CD4-positive, alpha-beta T cell treated with Interferon alpha-2 for 1 hour (primary cell): ENCODE data around the gene SNAPC3.
A peak's percentile ranks its signal among the peaks of the same experiment; 100 is the strongest.
"Not testable (repeated sequence)": the region's sequence is repeated elsewhere in the genome, so short reads cannot be mapped to it uniquely, and the experiment has no call there.

Experiments
- DNase-seq, 2 donors: peaks; one replicate each; pipeline ENCODE4 v3.0.0-alpha.2; 2020 to 2022

The SNAPC3 gene

DNA sequence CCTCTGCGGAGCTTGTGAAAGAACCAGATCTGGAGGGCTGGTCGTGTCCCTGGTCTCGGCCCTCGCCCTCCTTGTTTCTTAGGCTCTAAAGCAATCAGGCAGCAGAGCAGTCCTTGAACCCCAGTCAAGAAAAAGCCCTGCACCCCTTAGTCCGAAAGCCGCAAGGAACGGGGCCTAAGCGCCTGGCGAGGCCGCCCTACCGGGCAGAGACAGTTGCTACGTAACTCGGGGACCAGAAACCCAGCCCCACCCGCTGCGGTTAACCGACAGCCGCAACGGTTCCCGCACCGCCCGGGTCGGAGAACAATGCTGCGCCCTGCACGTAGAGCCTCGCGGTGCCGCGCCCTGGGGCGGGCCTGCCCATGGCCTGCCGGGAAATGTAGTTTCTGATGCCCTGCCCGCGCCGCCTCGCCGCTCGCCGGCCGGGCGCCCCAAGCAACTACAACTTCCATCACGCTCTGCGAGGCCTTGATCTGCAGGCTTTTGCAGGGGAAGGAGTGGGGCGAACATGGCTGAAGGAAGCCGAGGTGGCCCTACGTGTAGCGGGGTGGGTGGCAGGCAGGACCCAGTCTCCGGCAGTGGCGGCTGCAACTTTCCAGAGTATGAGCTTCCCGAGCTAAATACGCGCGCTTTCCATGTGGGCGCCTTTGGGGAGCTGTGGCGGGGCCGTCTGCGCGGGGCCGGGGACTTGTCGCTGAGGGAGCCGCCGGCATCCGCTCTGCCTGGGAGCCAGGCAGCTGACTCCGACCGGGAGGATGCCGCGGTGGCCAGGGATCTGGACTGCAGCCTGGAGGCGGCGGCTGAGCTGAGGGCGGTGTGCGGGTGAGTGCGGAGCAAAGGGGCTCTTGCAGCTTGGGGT lies at the start of gene SNAPC3:
Gene SNAPC3 (plus strand): TSS at position 505 of the 859 bp plus-strand sequence. CDS start 4 bp downstream, at position 509.
- DNase-seq = peak; percentile 92 to 95

DNA sequence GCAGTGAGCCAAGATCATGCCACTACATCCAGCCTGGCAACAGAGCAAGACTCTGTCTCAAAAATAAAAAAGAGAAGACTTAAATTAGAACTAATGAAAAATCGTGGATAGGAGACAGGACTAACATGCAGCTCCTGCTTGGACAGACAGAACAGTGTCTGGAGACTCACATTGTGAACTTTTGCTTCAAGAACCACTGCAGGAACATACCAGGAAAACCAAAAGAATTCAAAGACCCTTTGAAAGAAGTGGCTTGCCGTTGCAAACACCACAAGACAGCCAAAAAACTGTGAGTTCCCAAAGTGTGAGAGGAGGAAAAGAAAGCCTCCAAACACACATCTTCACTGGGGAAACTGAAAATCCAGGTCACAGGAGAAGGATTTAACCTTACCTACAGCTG lies 48.8 kb upstream of the SNAPC3 start:
- no peak for DNase-seq

DNA sequence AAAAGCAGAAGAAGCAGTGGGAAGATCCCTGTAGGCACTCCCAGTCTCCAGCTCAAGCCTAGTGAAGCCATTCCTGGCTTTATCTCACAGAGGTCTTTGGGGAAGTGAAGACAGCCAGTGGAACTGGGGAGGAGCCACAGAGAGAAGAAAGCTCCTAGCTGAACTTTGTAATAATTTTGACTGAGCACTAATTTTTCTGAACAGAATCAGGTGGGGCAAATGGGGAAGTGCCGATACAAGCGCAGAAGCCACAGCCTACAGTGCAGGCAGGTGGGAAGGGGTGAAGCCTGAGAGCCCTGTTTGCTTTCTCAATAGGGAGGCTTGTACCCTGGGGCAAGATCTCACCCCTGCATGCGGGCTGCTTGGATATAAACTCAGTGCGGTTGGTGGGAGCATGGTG lies 48.4 kb upstream of the SNAPC3 start:
- DNase-seq = no peak

DNA sequence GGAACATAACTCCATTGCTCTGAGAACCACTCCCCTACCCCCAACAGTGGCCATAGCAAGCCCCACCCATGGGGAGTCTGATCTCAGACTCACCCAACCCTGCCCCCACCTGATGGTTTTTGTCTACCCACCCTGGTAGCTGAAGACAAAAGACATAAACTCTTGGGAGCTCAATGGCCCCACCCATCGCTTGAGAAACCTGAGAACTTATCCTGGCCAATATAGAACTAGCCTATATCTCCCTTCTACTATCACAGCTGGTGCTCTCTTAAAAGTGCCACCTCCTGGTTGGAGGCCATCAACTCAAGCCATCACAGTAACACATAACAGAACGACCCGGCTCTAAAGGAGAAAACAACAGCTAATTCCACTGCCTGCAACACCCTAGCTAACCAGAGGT lies 47.9 kb upstream of the SNAPC3 start:
- no peak for DNase-seq

DNA sequence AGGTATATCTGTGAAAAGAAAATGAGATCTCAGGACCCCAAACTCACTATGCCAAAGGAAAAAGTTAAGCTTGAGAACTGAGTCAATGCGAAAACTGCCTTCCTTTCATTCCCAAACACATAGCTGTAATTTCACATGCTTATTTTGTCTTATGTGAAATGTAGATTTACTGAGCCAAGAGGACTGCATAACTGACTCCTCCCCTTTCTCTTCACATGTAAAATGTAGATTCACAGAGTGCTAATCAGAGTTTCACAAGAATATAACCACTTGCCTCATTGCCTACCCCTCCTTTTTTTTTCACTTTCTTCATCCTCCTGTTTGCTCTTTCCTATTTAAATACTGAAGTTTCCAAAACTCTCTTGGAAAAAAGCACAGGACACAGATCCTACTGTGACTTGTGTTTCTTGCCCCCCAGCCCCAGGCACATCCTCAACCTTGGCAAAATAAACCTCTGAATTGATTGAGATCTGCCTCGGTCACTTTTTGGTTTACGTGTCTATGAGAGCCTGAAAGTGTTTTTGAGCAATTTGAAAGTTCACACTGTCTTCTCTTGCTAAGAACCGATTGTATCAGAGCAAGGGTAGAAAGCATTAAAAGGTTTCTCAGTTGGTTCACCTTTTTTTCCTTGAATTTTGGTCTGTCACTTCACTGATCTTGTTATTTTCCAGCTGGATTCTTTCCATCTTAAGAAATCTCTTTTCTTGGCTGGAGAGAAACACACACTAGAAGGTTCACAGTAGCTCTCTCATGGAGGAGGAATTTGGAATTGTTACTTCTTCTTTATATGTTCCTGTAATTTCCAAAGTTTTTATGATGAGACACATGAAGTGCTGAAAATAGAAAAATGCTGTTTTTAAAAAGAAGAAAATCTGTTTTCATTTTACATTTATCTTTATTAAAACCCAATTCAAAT lies 44.8 kb upstream of the SNAPC3 start:
- DNase-seq = no peak

DNA sequence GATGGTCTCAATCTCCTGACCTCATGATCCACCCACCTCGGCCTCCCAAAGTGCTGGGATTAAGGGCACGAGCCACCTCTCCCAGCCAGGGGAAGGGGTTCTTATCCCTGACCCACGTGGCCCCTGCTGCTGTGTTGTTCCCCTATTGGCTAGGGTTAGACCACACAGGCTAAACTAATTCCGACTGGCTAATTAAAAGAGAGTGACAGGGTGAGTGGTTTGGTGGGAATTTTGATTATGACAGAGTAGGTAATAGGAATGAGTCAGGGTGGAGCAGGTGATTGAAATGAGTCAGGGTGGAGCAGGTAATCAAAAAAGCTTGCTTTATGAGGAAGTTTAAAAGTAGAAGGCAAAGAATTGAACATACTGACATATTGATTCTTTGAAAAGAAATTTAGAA lies 43.4 kb upstream of the SNAPC3 start:
- not testable (repeated sequence) for DNase-seq

DNA sequence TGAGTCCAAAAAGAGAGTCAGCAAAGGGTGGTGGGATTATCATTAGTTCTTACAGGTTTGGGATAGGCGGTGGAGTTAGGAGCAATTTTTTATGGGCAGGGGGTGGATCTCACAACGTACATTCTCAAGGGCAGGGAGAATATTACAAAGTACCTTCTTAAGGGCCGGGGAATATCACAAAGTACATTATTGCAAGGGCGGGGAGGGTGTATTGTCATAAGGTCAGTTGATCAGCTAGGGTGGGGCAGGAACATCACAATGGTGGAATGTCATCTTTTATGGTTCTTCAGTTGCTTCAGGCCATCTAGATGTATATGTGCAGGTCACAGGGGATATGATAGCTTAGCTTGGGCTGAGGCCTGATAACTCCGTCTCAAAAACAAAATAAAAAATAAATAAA lies 42.8 kb upstream of the SNAPC3 start:
- DNase-seq = not testable (repeated sequence)

DNA sequence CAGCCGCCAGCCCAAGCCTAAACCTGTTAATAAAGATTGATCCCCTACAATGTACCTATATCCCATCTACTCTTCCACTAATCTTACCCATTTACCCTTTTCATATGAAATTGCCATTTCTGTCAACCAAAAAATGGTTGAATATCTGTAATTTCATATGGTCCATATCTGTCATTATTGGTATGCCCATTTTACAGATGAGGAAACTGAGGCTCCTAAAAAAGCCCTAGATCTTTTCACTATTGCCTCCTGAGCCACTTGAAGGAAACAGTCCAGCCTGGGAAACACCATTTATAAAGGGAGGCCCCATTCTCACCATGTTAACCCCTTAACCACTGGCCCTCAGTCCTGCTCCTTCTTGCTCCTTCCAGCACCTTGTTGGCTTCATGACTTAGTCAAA lies 41.2 kb upstream of the SNAPC3 start:
- no peak for DNase-seq

DNA sequence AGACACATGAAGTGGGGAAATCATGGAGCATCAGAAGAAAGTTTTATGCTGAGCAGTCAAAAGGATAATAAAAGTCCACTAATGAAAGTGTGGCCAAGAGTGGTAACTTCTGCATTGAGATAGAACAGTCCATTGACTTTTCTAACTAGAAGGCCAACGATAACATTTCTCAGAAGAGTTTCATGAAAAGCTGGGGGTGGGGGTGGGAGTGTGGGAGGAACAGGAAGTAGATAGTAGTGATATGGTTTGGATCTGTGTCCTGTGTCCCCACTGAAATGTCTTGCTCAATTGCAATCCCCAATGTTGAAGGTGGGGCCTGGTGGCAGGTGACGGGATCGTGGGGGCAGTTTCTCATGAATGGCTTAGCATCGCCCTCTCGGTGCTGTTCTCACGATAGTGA lies 36.2 kb upstream of the SNAPC3 start:
- DNase-seq = no peak

DNA sequence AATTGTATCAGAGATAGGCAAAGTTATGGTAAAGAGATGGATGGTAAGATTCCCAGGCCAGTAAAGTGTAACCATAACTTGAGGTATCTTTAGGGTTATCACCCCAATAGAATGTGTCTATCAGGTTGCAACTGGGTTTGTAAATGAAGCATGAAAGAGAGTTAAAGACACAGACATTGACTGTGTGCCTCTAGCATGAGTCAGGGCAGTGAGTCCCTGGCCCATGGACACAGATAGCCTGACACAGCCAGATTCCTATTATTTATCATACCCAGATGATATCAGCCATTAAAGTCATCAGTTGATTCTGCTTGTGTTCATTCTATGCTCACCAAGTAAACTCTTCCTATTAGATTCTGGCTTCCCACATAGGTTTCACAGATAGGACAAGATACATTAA lies 33.5 kb upstream of the SNAPC3 start:
- no peak for DNase-seq

DNA sequence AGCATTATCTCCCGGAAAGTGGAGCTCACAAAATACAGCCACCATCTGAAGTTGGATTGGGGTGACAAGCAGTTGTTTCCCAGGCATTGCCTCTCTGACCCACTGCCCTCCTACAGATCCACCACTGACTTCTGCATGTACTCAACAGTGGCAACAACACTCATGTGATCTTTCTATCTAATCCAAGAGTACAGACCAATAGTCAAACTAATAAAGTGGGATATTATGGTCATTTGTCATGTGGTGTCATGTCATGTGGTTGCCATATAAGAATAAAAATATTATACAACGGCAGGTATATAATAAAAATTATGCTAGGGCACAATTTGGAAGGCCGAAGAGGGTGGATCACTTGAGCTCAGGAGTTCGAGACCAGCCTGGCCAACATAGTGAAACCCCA lies 33.0 kb upstream of the SNAPC3 start:
- DNase-seq = no peak

DNA sequence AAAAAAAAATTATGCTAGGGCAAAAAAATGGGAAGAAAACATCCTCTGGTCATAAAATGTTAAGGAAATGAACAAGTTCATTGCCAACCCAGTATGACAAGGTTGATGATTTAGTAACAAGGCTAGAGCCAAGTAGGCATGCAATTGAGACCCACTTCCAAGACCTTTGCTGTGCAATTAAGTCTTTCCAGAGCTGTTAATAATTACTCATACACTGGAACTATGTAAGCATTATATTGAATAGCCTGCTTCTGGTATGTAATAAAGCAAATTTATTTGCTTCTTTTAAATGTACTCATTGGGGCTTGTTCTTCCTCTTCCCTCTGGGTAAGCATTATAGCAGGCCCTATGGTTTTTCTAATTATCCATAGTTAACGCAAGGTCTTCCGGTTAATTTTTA lies 32.5 kb upstream of the SNAPC3 start:
- DNase-seq = no peak

DNA sequence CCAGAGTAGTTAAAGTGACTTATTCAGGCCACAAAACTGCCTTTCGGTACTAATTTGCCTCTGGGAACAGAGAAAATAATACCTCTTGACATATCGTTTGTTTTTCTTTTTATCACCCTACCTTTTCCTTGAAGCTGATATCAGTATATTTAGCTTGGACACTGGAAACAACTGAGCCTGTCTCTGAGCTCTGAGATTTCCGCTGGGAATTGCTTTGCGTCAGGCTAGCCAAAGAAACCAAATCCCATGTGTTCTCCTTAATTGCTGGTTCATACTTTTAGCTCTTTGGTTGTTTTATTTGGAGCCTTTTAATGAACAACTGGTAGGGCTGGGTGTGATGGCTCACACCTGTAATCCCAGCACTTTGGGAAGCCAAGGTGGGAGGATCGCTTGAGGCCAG lies 30.3 kb upstream of the SNAPC3 start:
- no peak for DNase-seq

DNA sequence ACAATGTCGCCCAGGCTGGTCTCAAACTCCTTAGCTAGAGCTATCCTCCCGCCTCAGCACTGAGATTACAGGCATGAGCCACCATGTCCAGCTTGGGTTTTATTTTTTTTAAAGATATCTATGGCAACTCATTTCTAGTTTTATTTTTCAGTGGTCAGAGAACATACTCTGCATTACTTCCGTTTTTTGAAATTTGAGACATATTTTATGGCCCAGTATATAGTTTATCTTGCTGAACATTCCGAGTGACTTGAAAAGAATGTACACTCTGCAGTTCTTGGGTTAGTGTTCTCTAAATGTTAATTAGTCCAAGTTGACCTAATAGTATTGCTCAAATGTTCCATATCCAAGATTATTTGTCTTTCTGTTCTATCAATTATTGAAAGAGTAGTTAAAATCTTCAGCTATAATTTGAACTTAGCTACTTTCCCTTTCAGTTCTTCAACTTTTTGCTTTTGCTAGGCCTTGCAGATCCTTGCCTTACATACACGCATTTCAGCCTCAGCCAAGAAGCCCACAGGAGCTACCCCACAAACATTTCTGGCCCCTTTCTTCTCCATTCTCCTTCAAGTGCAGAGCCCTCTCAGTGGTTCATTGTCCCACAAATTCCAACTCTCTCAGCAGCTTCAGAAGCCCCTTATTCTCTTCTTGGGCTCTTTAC lies 22.3 kb upstream of the SNAPC3 start:
- no peak for DNase-seq

DNA sequence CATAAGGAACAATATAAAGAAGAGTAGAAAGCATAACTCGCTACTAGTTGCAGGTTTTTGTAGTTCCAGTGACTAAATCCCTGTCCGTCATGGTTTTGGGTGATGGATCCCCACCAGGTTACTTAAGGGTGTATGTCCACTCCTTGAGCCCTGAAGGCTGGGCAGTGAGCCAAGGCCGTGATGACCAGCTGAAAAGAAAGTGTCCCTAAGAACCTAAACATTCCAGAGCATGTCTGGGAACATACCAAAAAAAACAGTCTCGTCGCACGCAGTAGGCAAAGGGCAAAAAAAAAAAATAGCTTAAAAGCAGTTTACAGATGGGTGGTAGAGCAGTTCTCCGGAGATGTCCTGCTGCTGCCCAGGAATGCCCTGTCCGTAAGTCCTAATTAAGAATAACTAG lies 21.4 kb upstream of the SNAPC3 start:
- no peak for DNase-seq

DNA sequence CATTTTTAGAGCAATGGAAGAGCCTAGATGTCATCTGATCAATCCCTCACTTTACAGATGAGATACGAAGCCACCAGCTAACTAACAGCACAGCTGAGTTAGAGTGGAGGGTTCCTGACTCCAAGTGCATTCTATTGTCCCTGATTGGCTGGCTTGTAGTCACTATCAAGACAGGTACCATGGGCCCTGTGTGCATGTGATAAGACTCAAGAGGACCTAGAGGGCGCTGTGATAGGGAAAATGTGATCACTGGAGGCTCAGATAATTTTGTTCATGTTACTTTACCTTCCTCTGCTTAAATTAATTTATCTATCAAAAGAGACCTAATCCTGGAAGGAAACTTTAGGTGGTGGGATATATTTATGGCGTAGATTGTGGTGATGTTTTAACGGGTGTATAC lies 19.5 kb upstream of the SNAPC3 start:
- DNase-seq = peak in 1 of 2 donors; percentile 36

DNA sequence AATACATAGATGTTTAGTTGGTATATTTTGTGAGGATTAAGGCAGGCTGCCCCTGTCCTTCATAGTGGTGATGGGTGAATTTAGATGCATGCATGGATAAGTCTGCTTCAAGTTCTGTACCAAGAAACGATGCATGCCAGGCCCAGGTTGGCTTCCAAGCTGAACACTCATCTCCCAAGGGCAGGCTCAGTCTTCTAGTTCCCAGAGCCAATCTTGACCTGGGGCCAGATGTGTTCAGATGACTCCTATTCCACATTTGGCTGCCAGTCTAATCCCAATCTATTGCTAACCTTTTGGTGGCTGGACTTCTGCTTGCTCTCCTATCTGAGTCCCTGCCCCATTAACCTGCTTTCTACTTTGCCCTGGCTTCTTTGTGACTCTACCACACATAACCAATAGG lies 18.5 kb upstream of the SNAPC3 start:
- no peak for DNase-seq

DNA sequence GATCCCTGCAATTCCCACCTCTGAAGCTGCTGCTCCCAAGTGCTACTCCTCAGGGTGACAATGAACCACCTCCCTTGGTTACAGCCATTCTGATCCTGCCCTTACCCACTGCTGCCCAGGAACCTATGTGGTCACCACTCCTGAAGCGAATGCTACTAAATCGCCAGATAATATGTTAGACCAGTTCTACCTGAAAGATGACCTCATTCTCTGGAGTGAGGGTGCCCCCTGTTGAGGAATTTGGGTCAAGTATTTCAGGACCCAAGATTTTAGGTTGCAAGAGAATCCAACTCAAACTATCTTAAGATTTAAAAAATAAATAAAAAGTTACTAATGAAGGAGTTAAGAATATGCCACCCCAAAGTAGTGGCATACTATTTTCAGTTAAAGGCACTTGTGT lies 5.8 kb upstream of the SNAPC3 start:
- DNase-seq = peak; percentile 32 to 64

DNA sequence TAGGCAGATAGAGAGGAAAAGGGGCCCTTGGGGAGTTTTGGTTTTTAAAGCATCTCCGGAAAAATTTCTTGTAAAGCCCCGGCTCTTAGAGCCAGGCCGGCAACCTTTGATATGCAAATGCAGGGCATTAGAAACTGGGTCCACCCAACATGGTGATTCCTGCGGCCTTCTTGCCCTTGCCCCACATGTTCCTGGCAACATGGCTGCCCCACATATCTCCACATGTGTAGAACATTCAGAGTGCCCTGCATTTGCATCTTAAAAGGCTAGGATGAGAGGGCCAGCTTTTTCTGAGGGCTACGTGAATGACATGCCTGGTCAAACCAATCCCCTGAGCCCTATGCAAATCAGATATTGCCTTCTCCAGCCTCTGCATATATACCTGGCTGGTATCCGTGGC lies 5.0 kb upstream of the SNAPC3 start:
- DNase-seq = no peak

DNA sequence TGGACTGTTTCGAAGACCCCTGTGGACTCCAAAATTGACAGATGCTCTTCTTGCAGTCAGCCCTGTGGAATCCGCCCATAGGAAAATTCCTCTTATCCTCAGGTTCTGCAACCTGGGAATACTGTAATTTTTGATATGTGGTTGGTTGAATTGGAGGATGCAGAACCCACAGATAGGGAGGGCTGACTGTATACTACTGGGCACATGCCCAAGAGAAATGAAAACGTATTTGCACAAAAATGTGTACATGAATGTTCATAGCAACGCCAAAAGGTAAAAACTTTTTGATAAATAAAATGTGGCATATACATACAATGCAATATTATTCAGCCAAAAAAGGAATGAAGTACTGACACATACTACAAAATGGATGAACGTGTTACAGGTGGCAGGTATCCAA lies 1.9 kb upstream of the SNAPC3 start:
- no peak for DNase-seq

DNA sequence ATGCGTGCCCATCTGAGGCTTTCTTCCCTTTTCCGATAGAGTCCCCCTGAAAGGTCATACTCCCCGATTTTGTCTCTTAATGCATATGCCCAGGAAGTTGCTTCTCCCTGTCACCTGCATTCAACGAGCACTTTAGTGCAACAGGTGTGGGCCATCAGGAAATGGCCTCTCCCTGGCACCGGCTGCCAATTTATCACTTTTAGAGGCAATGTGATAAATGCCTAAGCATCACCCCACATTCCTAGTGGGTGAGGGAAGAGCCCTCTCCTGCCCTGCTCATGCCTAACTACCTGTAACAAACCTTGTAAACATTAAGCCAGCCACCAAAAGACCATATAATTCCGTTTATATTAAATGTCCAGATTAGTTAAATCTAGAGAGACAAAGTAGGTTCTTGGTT lies 1.1 kb upstream of the SNAPC3 start:
- no peak for DNase-seq

DNA sequence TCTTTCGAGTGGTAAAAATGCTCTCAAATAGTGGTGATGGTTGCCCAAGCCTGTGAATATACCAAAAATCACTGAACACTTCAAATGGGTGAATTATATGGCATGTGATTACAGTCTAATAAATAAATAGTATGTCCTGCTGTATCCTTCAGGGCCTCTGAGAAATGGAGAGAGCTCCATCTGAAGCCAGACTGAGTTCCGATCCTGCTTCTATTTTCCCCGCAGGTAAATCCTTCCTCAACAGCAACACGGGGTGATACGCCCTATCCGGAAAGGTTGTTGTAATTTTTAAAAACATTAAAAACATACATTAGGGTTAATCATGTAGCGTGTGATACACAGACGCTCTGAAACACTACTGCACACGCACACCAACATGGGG lies 695 bp upstream of the SNAPC3 start:
- no peak for DNase-seq

DNA sequence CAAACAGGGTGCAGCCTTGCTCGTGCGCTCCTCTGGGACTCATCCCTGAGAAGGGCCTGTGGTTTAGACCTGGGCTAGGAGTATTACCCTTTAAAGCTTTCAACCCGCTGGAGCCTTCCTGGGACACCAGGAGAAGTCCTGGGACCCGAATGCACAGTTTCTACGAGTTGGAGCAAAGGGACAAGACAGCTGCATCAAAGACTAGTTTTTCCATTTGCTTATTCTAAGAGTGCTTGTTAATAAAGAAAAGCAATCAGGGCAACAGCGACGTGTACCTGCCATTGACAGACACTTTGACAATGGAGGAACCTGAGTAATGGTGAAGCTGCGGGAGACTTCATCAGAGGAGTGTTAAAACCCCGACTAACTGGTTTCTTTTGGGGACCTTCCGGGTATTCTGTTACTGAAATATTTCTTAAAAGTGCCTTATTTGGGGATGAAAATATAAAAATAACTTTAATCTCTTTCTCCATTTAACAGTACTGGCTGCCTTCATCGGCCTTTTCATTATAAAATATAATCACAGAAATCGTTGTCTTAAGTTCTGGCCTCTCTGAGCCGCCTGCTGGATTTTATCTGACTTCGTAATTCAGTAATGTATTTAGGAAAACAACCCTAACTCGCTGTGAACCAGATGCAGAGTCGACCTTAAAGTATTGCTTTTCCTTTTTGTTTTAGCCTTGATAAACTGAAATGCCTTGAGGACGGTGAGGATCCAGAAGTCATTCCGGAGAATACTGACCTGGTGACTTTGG lies 732 bp downstream of the SNAPC3 start:
- DNase-seq = peak in 1 of 2 donors; percentile 8
